Aorta (tissue), 5 donors: Measurements from ENCODE around the gene EFHC1. TPM values are rescaled to one million over a fixed set of nuclear protein-coding genes. Genes with fewer than 3 reads are reported as not detected.

ENCODE experiments used
- ATAC-seq: fragments of 200-7000 bp; cut with Tn5 transposase; one replicate; pipeline ENCODE4 v1.9.1; 2022; ENCODE audit warnings: moderate library complexity; ENCODE audit not compliant: low FRiP score
- DNase-seq, 2 donors: peaks; one replicate each; pipeline ENCODE4 v3.0.0-alpha.2; 2020
- H3K27ac ChIP-seq, 2 donors: one replicate each; pipeline ENCODE4 v1.5.1; 2013; ENCODE audit warnings: low read length in 2 of 2, mild to moderate bottlenecking in 2 of 2, moderate library complexity in 2 of 2, control low read depth in 1 of 2, inconsistent platforms in 1 of 2, low read depth in 1 of 2
- H3K27me3 ChIP-seq, 2 donors: one replicate each; pipeline ENCODE4 v1.6.1; 2013; ENCODE audit warnings: control low read depth in 1 of 2, low read length in 1 of 2, mild to moderate bottlenecking in 1 of 2, moderate library complexity in 1 of 2; ENCODE audit not compliant: insufficient read depth in 2 of 2, control insufficient read depth in 1 of 2
- H3K36me3 ChIP-seq, 2 donors: one replicate each; pipeline ENCODE4 v1.6.1; 2013; ENCODE audit warnings: control low read depth in 1 of 2, low read length in 1 of 2, mild to moderate bottlenecking in 1 of 2; ENCODE audit not compliant: insufficient read depth in 2 of 2, control insufficient read depth in 1 of 2
- H3K4me1 ChIP-seq, 2 donors: one replicate each; pipeline ENCODE4 v1.6.1; 2013; ENCODE audit warnings: low read length in 2 of 2, control low read depth in 1 of 2, mild to moderate bottlenecking in 1 of 2, moderate library complexity in 1 of 2; ENCODE audit not compliant: insufficient read depth in 2 of 2, control insufficient read depth in 1 of 2
- H3K4me3 ChIP-seq, 2 donors: one replicate each; pipeline ENCODE4 v1.5.1; 2013; ENCODE audit warnings: low read length in 2 of 2, control low read depth in 1 of 2, mild to moderate bottlenecking in 1 of 2
- H3K9me3 ChIP-seq: one replicate; pipeline ENCODE4 v1.6.1; 2013; ENCODE audit warnings: mild to moderate bottlenecking, low read length; ENCODE audit not compliant: control insufficient read depth
- WGBS, 2 donors: extraction: QIAGEN DNeasy Blood & Tissue Kit; methylation state at CpG; one replicate each; pipeline ENCODE4 v1.1.7; 2013; 5-methylcytosine and 5-hydroxymethylcytosine counted together
- intact Hi-C, 2 donors: fragments of 100-400 bp; cut with DNase I; formaldehyde crosslinking; loops; one replicate each; pipeline versions ENCODE4 v1.14.2 to v1.15.0; 2022
- polyA plus RNA-seq, 2 donors: library from polyadenylated mRNA; stranded (reverse); fragments of 200-250 nt; gene quantifications; one replicate each; pipeline ENCODE4 v1.2.3, GENCODE V29; 2013
- total RNA-seq, 2 donors: library from RNA; stranded (reverse); fragmentation: NEBNext Ultra II Directional; extraction: Animal tissue kit (Norgen Biotek cat#: 25700); gene quantifications; one replicate each; pipeline ENCODE4 v1.2.1, GENCODE V29; 2021
- donor health status: healthy with polysubstance abuse.
- donor health status: Bipolar disorder and iron deficiency.
- donor health status: DM: no; HTN: no; CAD: no.
- donor health status: DM: no; HTN: no; CAD: no.
- donor health status: DM: yes; HTN: yes; CAD: no.

Gene EFHC1
- total and polyA plus RNA-seq, 4 donors = 3.0 to 51.5 (median 21.1) TPM

DNA sequence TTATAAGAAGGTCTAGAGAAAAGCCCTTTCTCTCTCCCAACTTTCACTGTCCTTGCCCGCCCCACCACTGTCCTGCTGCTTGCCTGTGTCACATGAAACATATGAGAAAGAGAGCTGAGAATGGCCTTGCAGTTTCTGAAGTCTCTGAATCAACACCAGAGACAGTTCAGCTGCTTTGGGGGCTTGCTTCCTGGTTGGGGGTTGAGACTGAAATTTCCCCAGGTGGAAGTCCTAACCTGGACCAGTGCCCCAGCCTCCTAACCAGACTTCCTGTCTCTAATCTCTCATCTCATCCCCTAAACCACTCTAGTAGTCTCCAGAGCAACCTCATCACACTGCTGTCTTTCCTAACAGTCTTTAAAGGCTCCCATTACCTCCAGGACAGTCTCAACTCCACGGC lies 146.1 kb downstream of the EFHC1 start:
- 81 to 86% methylated on average over 2 of the region's 2 CpGs for WGBS, 2 donors
- H3K27me3 ChIP-seq = no peaks in the 10 kb centered on the region
- H3K36me3 ChIP-seq = no peaks in the 10 kb centered on the region
- intact Hi-C loops = no loop called here
- H3K27ac ChIP-seq = peak overlapping the region in 1 of 2 donors; percentile 58
- ATAC-seq = no peak
- H3K4me1 ChIP-seq = peaks cover 8% of the 10 kb centered on the region in 2 donors
- no peak for DNase-seq
- H3K4me3 ChIP-seq = no peak overlapping the region
- H3K9me3 ChIP-seq = no peaks in the 10 kb centered on the region

DNA sequence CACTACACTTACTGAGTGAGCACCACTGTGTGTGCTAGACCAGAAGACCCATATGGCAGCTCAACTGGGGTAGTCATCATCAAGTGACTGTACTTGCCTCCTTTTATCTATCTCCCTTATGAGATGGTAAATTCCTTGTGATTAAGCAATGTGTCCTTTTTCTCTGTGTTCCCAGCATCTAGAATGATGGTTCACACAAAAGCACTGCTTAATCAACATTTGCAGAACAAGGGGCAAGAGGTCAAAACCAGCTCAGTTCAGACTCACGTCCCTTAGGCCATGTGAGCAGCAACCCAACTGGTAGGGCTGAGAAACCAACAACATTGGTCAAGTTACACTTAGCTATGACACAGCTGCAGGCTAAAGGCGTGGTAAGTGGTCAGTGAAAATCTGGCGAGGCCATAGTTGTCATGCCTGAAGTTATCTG lies 146.7 kb downstream of the EFHC1 start:
- no peak for ATAC-seq
- DNase-seq = peak in 1 of 2 donors; percentile 55
- no peak overlapping the region for H3K4me3 ChIP-seq
- peak overlapping the region; percentile 29 to 58 for H3K27ac ChIP-seq
- H3K36me3 ChIP-seq = no peaks in the 10 kb centered on the region
- peaks cover 10 to 14% of the 10 kb centered on the region in 2 donors for H3K4me1 ChIP-seq
- no peaks in the 10 kb centered on the region for H3K27me3 ChIP-seq
- H3K9me3 ChIP-seq = no peaks in the 10 kb centered on the region
- intact Hi-C loops = no loop called here
- 34 to 50% methylated on average over 3 of the region's 3 CpGs for WGBS, 2 donors

DNA sequence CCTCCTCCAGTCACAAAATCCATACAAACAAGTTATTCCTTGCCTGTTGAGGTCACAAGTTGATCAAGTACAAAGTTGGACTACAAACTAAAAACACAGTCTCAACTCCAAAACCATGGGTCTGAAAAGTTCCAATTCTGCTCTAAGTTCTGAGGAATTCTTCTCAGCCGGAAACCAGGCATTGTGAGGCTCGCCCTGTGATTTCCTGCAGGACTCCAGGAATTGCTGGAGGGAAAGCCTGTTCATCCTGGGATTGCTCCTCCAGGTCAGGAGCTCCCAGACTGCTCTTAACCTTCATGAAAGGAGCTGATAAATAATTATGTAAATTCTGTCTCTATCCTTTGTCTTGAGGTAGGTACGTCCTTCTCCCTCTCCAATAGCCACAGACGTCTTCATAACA lies 148.2 kb downstream of the EFHC1 start:
- H3K4me1 ChIP-seq = peaks cover 9 to 15% of the 10 kb centered on the region in 2 donors

DNA sequence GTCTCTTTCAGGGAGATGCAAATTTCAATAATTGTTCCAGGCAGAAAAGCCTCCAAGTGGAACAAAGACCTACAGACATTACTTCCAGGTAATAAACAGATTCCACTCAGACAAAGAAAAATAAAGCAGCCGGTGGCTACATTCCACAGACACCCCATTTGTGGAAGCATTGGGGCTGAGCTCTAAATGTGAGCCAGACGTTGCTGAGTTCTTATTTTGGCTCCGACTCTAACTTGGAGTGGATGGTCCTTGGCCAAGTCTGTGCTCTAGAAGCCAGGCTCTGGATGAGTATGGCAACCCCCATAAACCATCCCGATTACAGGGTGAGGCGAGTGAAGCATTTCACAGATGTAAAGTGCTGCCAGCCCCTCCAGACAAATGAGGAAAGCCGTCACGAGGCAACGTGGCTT lies 150.2 kb downstream of the EFHC1 start:
- ATAC-seq (peak; percentile 49), DNase-seq (peak in 1 of 2 donors; percentile 70)
- Histone ChIP-seq H3K4me3 (no peak overlapping the region), H3K9me3 (no peaks in the 10 kb centered on the region), H3K27ac (peak overlapping the region; percentile 47 to 53), H3K4me1 (peaks cover 9 to 15% of the 10 kb centered on the region in 2 donors), H3K36me3 (no peaks in the 10 kb centered on the region), H3K27me3 (no peaks in the 10 kb centered on the region)
- 3 to 10% methylated on average over 8 of the region's 8 CpGs for WGBS, 2 donors
- intact Hi-C loops = loop anchor here (5.0 kb wide), 3 partner anchors 53 to 148 kb away; partner anchors contain the start of gene EFHC1 (in 1 of the 2)

More for the DNA sequence above, 148.2 kb downstream of the EFHC1 start:
- H3K36me3 ChIP-seq = no peaks in the 10 kb centered on the region
- no peaks in the 10 kb centered on the region for H3K27me3 ChIP-seq
- H3K4me3 ChIP-seq = no peak overlapping the region
- H3K9me3 ChIP-seq = no peaks in the 10 kb centered on the region
- ATAC-seq (peak; percentile 1), DNase-seq (no peak)
- 5 to 7% methylated on average over 4 of the region's 4 CpGs for WGBS, 2 donors
- H3K27ac ChIP-seq = peak overlapping the region; percentile 47 to 82
- intact Hi-C loops = no loop called here

DNA sequence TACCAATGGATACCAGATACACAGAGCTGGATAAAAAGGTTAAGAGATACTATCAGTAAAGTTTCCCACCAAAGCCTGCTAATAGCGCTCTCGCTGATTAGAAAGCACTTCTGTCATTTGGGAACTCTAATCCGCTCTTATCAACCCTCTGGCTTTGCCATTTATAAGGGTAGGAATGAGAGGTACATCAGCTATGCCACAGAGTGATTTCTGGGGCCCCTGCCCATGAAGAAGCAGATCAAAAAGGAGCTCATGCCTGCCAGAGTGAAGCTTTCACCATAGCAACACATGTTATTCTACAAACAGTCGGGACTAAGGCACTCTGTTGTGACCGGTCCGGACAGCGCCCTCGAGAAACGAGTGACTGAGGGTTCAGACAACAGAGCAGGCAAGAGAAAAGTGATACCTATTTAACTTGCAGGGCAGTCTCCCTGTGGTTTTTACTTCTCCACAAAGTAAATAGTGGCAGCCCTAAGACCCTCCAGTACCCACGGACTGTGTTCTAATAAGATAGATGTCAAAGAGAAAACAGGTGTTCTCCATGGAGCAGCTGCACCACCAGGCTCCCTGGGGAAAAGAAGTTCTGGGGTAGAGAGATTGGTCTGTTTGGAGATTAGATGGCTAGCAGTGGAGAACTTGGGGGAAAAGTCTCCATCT lies 151.1 kb downstream of the EFHC1 start:
- no peak for ATAC-seq
- Histone ChIP-seq H3K27ac (peak overlapping the region; percentile 53 to 86), H3K36me3 (no peaks in the 10 kb centered on the region), H3K27me3 (no peaks in the 10 kb centered on the region), H3K9me3 (no peaks in the 10 kb centered on the region), H3K4me3 (no peak overlapping the region), H3K4me1 (peaks cover 7 to 11% of the 10 kb centered on the region in 2 donors)
- intact Hi-C loops = loop anchor here (5.0 kb wide), 3 partner anchors 54 to 149 kb away; partner anchors contain the start of gene EFHC1 (in 1 of the 2)
- 9 to 12% methylated on average over 10 of the region's 10 CpGs for WGBS, 2 donors
- DNase-seq = peak; percentile 61 to 78

DNA sequence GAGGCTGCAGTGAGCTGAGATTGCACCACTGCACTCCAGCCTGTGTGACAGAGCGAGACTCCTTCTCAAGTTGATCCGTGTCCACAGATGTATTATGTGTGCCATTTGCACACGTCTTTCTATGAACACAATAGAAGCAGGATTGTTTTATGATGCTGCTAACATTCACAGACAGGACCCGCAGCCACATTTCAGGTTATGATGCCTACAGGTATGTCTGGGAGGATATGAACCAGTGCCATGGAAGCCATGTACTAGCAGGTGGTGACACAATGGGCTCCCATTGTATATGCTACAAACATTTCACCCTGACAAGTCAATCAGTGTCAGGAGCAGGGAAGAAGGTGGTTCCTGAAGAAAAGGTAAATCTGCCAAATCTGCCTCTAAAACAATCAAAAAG lies 152.4 kb downstream of the EFHC1 start:
- Histone ChIP-seq H3K27ac (peak overlapping the region; percentile 43 to 48), H3K4me1 (peaks cover 7 to 8% of the 10 kb centered on the region in 2 donors), H3K27me3 (no peaks in the 10 kb centered on the region), H3K9me3 (no peaks in the 10 kb centered on the region), H3K36me3 (no peaks in the 10 kb centered on the region), H3K4me3 (no peak overlapping the region)
- WGBS, 2 donors = 77 to 80% methylated on average over 4 of the region's 4 CpGs
- no peak for ATAC-seq
- intact Hi-C loops = loop anchor here (5.0 kb wide), 3 partner anchors 55 to 150 kb away; partner anchors contain the start of gene EFHC1 (in 1 of the 2)
- no peak for DNase-seq

DNA sequence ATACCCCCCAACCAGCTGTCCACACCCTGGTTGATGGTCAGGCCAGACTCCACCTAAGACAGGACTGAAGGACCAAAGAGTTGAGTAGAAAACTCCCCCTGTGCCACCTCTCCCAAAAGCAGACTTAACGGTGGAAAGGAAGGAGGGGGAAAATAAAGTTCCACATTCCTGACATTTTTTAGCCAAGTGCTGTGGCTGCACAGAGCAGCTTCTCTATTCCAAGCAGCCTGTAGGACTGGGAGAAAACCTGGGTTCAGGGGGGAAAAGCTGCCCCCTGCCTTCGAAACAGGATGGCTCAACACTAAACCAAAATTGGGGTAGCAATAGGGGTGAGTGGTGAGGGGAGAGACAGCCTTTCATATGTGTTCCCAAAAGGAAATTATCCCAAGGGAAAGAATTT lies 153.2 kb downstream of the EFHC1 start:
- WGBS, 2 donors = 0 to 6% methylated on average over 2 of the region's 2 CpGs
- DNase-seq = no peak
- intact Hi-C loops = loop anchor here (5.0 kb wide), 3 partner anchors 56 to 151 kb away; partner anchors contain the start of gene EFHC1 (in 1 of the 2)
- H3K9me3 ChIP-seq = no peaks in the 10 kb centered on the region
- ATAC-seq = no peak
- H3K27ac ChIP-seq = peak overlapping the region in 1 of 2 donors; percentile 77
- H3K36me3 ChIP-seq = no peaks in the 10 kb centered on the region
- no peaks in the 10 kb centered on the region for H3K27me3 ChIP-seq
- no peak overlapping the region for H3K4me3 ChIP-seq
- H3K4me1 ChIP-seq = peaks cover 7 to 8% of the 10 kb centered on the region in 2 donors
